Measurements from ENCODE around the gene NR1I3.
"Not testable (repeated sequence)": the region's sequence is repeated elsewhere in the genome, so short reads cannot be mapped to it uniquely, and the experiment has no call there.

NR1I3 gene

GRCh38 chr1:161227196-161227871 is 10.7 kb downstream of the NR1I3 start:
- no peak overlapping the region for H3K4me3 ChIP-seq (ENCODE audit: low read depth, low read length)
- TF ChIP-seq, protein P1, sequence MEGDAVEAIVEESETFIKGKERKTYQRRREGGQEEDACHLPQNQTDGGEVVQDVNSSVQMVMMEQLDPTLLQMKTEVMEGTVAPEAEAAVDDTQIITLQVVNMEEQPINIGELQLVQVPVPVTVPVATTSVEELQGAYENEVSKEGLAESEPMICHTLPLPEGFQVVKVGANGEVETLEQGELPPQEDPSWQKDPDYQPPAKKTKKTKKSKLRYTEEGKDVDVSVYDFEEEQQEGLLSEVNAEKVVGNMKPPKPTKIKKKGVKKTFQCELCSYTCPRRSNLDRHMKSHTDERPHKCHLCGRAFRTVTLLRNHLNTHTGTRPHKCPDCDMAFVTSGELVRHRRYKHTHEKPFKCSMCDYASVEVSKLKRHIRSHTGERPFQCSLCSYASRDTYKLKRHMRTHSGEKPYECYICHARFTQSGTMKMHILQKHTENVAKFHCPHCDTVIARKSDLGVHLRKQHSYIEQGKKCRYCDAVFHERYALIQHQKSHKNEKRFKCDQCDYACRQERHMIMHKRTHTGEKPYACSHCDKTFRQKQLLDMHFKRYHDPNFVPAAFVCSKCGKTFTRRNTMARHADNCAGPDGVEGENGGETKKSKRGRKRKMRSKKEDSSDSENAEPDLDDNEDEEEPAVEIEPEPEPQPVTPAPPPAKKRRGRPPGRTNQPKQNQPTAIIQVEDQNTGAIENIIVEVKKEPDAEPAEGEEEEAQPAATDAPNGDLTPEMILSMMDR (IDR thresholded peaks at IDR 0.05; ENCODE audit: low read depth, low read length): peak; percentile 90
- H3K9me3 ChIP-seq (ENCODE audit: severe bottlenecking): no peaks in the 10 kb centered on the region
- DNase-seq: peak; percentile 90
- peaks cover 24% of the 10 kb centered on the region; the same call in 1 of the 2 replicates for H3K36me3 ChIP-seq
- H3K27me3 ChIP-seq (ENCODE audit: insufficient read depth, low read depth, severe bottlenecking): no peaks in the 10 kb centered on the region
- H3K27ac ChIP-seq: no peak overlapping the region

- no peak for DNase-seq
- H3K27me3 ChIP-seq (ENCODE audit: insufficient read depth, low read depth, severe bottlenecking): no peaks in the 10 kb centered on the region
- peaks cover 2% of the 10 kb centered on the region for H3K9me3 ChIP-seq (ENCODE audit: severe bottlenecking)
- TF ChIP-seq, protein P1 (IDR thresholded peaks at IDR 0.05; ENCODE audit: low read depth, low read length): no peak
- peak overlapping the region; percentile 59 for H3K4me3 ChIP-seq (ENCODE audit: low read depth, low read length)
- no peak overlapping the region for H3K27ac ChIP-seq
- peaks cover 24% of the 10 kb centered on the region; the same call in 1 of the 2 replicates for H3K36me3 ChIP-seq
Observed at GRCh38 chr1:161226759-161227158, 11.2 kb downstream of the NR1I3 start.

GRCh38 chr1:161226320-161226711 is 11.7 kb downstream of the NR1I3 start:
- Histone ChIP-seq H3K4me3 (ENCODE audit: low read depth, low read length) (peak overlapping the region; percentile 59), H3K27me3 (ENCODE audit: insufficient read depth, low read depth, severe bottlenecking) (no peaks in the 10 kb centered on the region), H3K27ac (peak overlapping the region; percentile 63), H3K9me3 (ENCODE audit: severe bottlenecking) (peaks cover 2% of the 10 kb centered on the region), H3K36me3 (peaks cover 24% of the 10 kb centered on the region; the same call in 1 of the 2 replicates)
- TF ChIP-seq, protein P1 (IDR thresholded peaks at IDR 0.05; ENCODE audit: low read depth, low read length): no peak
- DNase-seq: no peak

- TF ChIP-seq, protein P1 (IDR thresholded peaks at IDR 0.05; ENCODE audit: low read depth, low read length): peak; percentile 87
- Histone ChIP-seq H3K27me3 (ENCODE audit: insufficient read depth, low read depth, severe bottlenecking) (no peaks in the 10 kb centered on the region), H3K9me3 (ENCODE audit: severe bottlenecking) (peaks cover 2% of the 10 kb centered on the region), H3K27ac (peak within 1 kb of the TSS; percentile 63), H3K4me3 (ENCODE audit: low read depth, low read length) (peak within 1 kb of the TSS; percentile 59), H3K36me3 (peaks cover 24% of the 10 kb centered on the region; the same call in 1 of the 2 replicates)
- DNase-seq: peak; percentile 99
Observed at GRCh38 chr1:161225534-161226319, 12.3 kb downstream of the NR1I3 start, which contains the start of gene TOMM40L. TSS of gene TOMM40L (plus strand) at chr1:161226060. CDS start at chr1:161226490, 430 bp downstream.

DNA sequence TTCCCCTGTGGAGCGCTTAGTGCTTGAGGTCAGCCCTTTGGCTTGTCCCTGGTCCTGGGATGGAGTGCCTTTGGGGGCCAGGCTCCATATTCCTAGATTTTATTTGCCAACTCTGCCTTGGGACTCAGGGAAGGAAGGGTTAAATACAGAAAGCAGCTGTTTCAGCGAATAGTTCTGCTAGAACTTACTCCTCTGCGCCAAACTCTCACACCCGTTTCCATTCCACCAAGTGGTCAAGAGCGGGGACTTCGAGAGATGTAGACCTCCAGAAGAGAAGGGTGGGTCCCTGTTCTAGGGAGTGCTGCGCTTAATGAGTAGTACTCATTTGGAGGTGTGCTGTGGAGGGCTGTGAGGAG is 12.8 kb downstream of the NR1I3 start:
- TF ChIP-seq, protein P1 (IDR thresholded peaks at IDR 0.05; ENCODE audit: low read depth, low read length): no peak
- Histone ChIP-seq H3K27me3 (ENCODE audit: insufficient read depth, low read depth, severe bottlenecking) (no peaks in the 10 kb centered on the region), H3K9me3 (ENCODE audit: severe bottlenecking) (peaks cover 2% of the 10 kb centered on the region), H3K36me3 (peaks cover 23% of the 10 kb centered on the region; the same call in 1 of the 2 replicates), H3K4me3 (ENCODE audit: low read depth, low read length) (no peak overlapping the region), H3K27ac (no peak overlapping the region)
- DNase-seq: no peak

DNA sequence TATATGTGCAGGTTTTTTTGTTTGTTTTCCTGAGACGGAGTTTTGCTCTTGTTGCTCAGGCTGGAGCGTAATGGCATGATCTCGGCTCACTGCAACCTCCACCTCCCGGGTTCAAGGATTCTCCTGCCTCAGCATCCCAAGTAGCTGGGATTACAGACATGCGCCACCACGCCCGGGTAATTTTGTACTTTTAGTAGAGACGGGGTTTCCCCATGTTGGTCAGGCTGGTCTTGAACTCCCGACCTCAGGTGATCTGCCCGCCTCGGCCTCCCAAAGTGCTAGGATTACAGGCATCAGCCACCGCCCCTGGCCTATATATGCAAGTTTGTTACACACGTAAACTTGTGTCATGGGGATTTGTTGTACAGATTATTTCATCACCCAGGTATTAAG is 13.3 kb downstream of the NR1I3 start:
- not testable (repeated sequence) for H3K27ac ChIP-seq; H3K27me3 ChIP-seq (ENCODE audit: insufficient read depth, low read depth, severe bottlenecking); H3K9me3 ChIP-seq (ENCODE audit: severe bottlenecking); H3K4me3 ChIP-seq (ENCODE audit: low read depth, low read length); DNase-seq
- peaks cover 19% of the 10 kb centered on the region; the same call in 1 of the 2 replicates for H3K36me3 ChIP-seq

All from WERI-Rb-1 (cell line).